Adrenal gland (tissue), 12 donors: ENCODE data around the gene NT5DC3. TPM values are rescaled to one million over a fixed set of nuclear protein-coding genes. Genes with fewer than 3 reads are reported as not detected.

Experiments used
- DNase-seq, 7 donors: peaks; one replicate each; pipeline ENCODE4 v3.0.0-alpha.2; 2019 to 2020
- H3K27ac ChIP-seq, 5 donors: fragments of 200-600 bp; sonication (generic) in 4 of 5; 1 replicate in 3 of 5; 2 replicates in 2 of 5; pipeline versions ENCODE4 v1.5.1 to v1.8.0; 2016 to 2020; ENCODE audit warnings: mild to moderate bottlenecking in 1 of 5
- H3K27me3 ChIP-seq: fragments of 200-600 bp; 2 replicates; pipeline ENCODE4 v1.8.0; 2021
- H3K36me3 ChIP-seq, 2 donors: fragments of 200-600 bp; replicated peaks in 1 of 2; 1 replicate in 1 of 2; 2 replicates in 1 of 2; pipeline versions ENCODE4 v1.5.1 to v1.8.0; 2018 to 2022
- H3K4me1 ChIP-seq, 2 donors: fragments of 200-600 bp; replicated peaks in 1 of 2; 1 replicate in 1 of 2; 2 replicates in 1 of 2; pipeline versions ENCODE4 v1.5.1 to v1.8.0; 2018 to 2021
- H3K4me3 ChIP-seq, 4 donors: fragments of 200-600 bp; sonication (generic) in 3 of 4; one replicate each; pipeline ENCODE4 v1.5.1; 2016 to 2018
- H3K9me3 ChIP-seq, 3 donors: fragments of 200-600 bp; sonication (generic) in 1 of 3; replicated peaks in 1 of 3; 1 replicate in 2 of 3; 2 replicates in 1 of 3; pipeline versions ENCODE4 v1.5.1 to v1.8.0; 2016 to 2021
- POLR2A ChIP-seq, 2 donors: fragments of 450-650 bp; IDR thresholded peaks; one replicate each; pipeline ENCODE4 v1.6.1; 2017; ENCODE audit warnings: antibody characterized with exemption in 2 of 2, mild to moderate bottlenecking in 2 of 2, moderate library complexity in 1 of 2
- WGBS, 4 donors: extraction: QIAGEN DNeasy Blood & Tissue Kit in 2 of 4; methylation state at CpG; one replicate each; pipeline versions ENCODE4 v1.1.5 to v1.1.7; 2013 to 2017; 5-methylcytosine and 5-hydroxymethylcytosine counted together
- intact Hi-C, 2 donors: fragments of 100-400 bp; cut with DNase I; formaldehyde crosslinking; loops; one replicate each; pipeline versions ENCODE4 v1.14.1 to v1.15.0; 2022 to 2023
- polyA plus RNA-seq, 3 donors: library from polyadenylated mRNA; stranded (reverse); fragments of 200-250 nt in 2 of 3; fragments of 350-450 nt in 1 of 3; fragmentation: Illumina TruSeq in 1 of 3; extraction: RNeasy Lipid Tissue Mini Kit (QIAGEN cat#74804) in 1 of 3; gene quantifications; one replicate each; pipeline ENCODE4 v1.2.3, GENCODE V29; 2013 to 2014
- total RNA-seq, 9 donors: library from RNA; depleted of rRNA in 4 of 9; stranded (reverse); fragments of >200 nt in 4 of 9; fragments of 120-200 nt in 1 of 9; fragmentation: NEBNext Ultra II Directional in 1 of 9; extraction: Animal tissue kit (Norgen Biotek cat#: 25700) in 1 of 9; gene quantifications; one replicate each; pipeline versions ENCODE4 v1.1.0 to v1.2.4, GENCODE V29; 2013 to 2023
- TF ChIP-seq, protein P1 (sequence below), 6 experiments: fragments of 450-650 bp in 4 of 6; fragments of 200-600 bp in 2 of 6; sonication (generic) in 1 of 6; IDR thresholded peaks; 1 replicate in 5 of 6; 2 replicates in 1 of 6; pipeline versions ENCODE4 v1.5.1 to v1.8.0; 2016 to 2021; ENCODE audit warnings: antibody characterized with exemption in 6 of 6, mild to moderate bottlenecking in 2 of 6, moderate library complexity in 1 of 6
- donor health status: healthy with polysubstance abuse.
- donor health status: Bipolar disorder and iron deficiency.
- donor health status: DM: yes; HTN: yes; CAD: no.
- donor health status: DM: no; HTN: no; CAD: no.
- donor health status: DM: no; HTN: no; CAD: no.
- donor health status: DM: yes; HTN: yes; CAD: no.

The NT5DC3 gene
- total and polyA plus RNA-seq, 12 donors = 4.1 to 14.9 (median 7.2) TPM

DNA sequence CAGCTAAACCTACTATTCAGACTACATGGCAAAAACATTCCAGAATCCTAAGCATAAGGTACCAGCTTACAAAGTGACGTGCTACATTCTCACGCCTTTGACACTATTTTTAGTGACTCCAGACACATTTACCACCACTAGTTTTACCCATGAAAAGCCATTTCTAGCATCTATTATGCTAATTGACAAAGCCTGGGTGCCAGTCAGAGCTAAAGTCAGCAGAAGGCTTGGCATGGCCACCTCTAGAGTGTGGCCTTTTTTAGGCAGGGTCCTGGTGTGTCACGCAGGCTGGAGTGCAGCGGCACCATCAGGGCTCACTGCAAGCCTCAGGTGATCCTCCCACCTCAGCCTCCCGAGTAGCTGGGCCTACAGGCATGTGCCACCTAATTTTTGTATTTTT is 75.7 kb downstream of the NT5DC3 start:
- H3K27me3 ChIP-seq = no peaks in the 10 kb centered on the region
- no peaks in the 10 kb centered on the region for H3K36me3 ChIP-seq
- 94 to 99% (median 97%) methylated on average over 4 to 5 of the region's 5 CpGs for WGBS, 4 donors
- no peak overlapping the region for H3K27ac ChIP-seq
- H3K4me1 ChIP-seq = no peaks in the 10 kb centered on the region
- no peak overlapping the region for H3K4me3 ChIP-seq
- TF ChIP-seq, protein P1, sequence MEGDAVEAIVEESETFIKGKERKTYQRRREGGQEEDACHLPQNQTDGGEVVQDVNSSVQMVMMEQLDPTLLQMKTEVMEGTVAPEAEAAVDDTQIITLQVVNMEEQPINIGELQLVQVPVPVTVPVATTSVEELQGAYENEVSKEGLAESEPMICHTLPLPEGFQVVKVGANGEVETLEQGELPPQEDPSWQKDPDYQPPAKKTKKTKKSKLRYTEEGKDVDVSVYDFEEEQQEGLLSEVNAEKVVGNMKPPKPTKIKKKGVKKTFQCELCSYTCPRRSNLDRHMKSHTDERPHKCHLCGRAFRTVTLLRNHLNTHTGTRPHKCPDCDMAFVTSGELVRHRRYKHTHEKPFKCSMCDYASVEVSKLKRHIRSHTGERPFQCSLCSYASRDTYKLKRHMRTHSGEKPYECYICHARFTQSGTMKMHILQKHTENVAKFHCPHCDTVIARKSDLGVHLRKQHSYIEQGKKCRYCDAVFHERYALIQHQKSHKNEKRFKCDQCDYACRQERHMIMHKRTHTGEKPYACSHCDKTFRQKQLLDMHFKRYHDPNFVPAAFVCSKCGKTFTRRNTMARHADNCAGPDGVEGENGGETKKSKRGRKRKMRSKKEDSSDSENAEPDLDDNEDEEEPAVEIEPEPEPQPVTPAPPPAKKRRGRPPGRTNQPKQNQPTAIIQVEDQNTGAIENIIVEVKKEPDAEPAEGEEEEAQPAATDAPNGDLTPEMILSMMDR (IDR thresholded peaks at IDR 0.05) = no peak
- no peak for TF ChIP-seq POLR2A (IDR thresholded peaks at IDR 0.05)
- no peak for DNase-seq
- no peaks in the 10 kb centered on the region for H3K9me3 ChIP-seq
- intact Hi-C loops = no loop called here

DNA sequence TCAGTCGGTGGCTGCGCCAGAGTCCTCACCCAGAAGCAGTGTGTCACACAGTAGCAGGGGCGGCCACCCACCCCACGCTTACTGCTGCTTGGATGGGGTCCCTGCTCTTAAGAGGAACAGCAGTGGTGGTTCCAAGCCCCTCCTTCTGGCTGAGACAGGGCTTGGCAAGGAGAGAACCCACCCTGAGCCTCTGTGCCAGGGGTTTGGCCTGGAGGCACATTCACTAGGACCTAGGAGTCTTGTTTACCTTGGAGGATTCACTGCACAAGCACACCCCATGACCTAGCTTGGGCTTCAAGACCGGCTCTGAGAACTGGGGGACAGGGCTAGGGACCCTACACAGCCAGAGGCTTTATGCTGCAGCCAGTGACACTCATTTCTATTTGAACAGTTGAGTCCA is 78.6 kb downstream of the NT5DC3 start:
- Histone ChIP-seq H3K4me3 (no peak overlapping the region), H3K36me3 (no peaks in the 10 kb centered on the region), H3K4me1 (no peaks in the 10 kb centered on the region), H3K9me3 (no peaks in the 10 kb centered on the region), H3K27me3 (no peaks in the 10 kb centered on the region), H3K27ac (no peak overlapping the region)
- 40 to 87% (median 79%) methylated on average over 1 to 5 of the region's 5 CpGs for WGBS, 4 donors
- TF ChIP-seq, protein P1 (IDR thresholded peaks at IDR 0.05) = no peak
- TF ChIP-seq POLR2A (IDR thresholded peaks at IDR 0.05) = no peak
- DNase-seq = no peak
- intact Hi-C loops = no loop called here

DNA sequence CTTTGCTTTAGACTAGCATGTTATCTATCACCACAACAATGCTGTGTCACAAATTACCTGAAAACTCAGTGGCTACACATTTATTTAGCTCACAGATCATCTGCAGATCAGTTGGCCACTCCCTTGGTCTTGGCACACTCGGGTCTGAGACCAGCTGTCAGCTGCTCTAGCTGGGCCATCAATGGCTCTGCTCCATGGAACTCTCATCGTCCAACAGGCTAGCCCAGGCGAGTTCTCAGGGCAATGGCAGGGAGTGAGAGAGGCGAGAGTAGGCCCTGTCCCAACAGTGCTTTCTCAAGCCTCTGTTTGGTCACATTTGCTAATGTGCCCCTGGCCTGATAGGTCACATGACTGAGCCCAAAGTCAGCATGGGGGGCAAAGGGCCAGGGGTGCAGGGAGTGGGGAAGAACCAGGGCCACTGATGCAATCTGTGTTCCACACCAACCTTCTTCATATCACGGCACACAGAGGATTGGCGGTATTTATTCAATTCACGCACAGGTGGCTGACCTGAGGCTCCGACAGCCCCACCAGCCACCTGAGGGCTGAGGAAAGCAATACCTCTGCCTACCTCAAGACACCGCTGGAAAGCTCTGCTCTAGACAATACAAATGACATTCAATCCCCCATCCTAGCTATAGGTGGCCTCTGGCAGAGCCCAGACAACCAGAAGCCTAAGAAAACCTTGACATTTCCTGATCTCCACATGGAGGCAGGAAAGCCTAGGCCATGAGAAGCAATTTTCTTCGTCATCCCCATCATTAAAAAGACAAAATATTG is 82.5 kb downstream of the NT5DC3 start:
- no peak for TF ChIP-seq POLR2A (IDR thresholded peaks at IDR 0.05)
- TF ChIP-seq, protein P1 (IDR thresholded peaks at IDR 0.05) = no peak
- WGBS, 4 donors = 89 to 94% (median 92%) methylated on average over 6 to 10 of the region's 10 CpGs
- H3K4me3 ChIP-seq = no peak overlapping the region
- DNase-seq = no peak
- no peaks in the 10 kb centered on the region for H3K4me1 ChIP-seq
- no peaks in the 10 kb centered on the region for H3K27me3 ChIP-seq
- H3K9me3 ChIP-seq = no peaks in the 10 kb centered on the region
- H3K27ac ChIP-seq = no peak overlapping the region
- intact Hi-C loops = no loop called here
- H3K36me3 ChIP-seq = no peaks in the 10 kb centered on the region

DNA sequence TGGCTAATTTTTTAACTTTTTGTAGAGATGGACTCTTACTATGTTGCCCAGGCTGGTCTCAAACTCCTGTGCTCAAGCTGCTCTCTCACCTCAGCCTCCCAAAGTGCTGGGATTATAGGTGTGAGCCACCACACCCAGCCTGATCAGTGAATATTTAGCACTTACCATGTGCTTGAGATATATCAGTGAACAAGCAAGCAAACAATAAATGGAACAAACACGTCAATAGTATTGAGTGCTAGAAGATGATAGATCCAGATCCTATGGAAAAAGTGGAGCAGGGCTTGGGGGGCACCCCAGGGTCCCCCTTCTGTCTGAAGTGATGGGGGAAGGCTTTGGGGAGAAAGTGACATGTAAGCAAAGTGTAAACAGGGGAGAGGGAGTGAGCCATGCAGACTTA is 83.8 kb downstream of the NT5DC3 start:
- H3K27me3 ChIP-seq = no peaks in the 10 kb centered on the region
- no peak for TF ChIP-seq POLR2A (IDR thresholded peaks at IDR 0.05)
- TF ChIP-seq, protein P1 (IDR thresholded peaks at IDR 0.05) = no peak
- no peak overlapping the region for H3K27ac ChIP-seq
- DNase-seq = no peak
- H3K4me3 ChIP-seq = no peak overlapping the region
- no peaks in the 10 kb centered on the region for H3K4me1 ChIP-seq
- H3K9me3 ChIP-seq = no peaks in the 10 kb centered on the region
- no peaks in the 10 kb centered on the region for H3K36me3 ChIP-seq
- intact Hi-C loops = no loop called here
- WGBS, 4 donors = 91 to 100% (median 96%) methylated on average over 1 of the region's 1 CpG
